Osteocyte (in vitro differentiated cells): ENCODE data around the gene LRBA. TPM values are rescaled to one million over a fixed set of nuclear protein-coding genes. Genes with fewer than 3 reads are reported as not detected.
A peak's percentile ranks its signal among the peaks of the same experiment; 100 is the strongest.

Experiments used
- DNase-seq: peaks from one replicate; pipeline ENCODE4 v3.0.0; 2021; ENCODE audit warnings: mixed read lengths; ENCODE audit not compliant: unreplicated experiment; ENCODE audit errors: extremely low spot score
- H3K27ac Mint-ChIP-seq: one replicate; pipeline ENCODE4 v1.8.0; 2021; ENCODE audit warnings: mild to moderate bottlenecking, mixed read lengths; ENCODE audit not compliant: unreplicated experiment
- H3K27me3 Mint-ChIP-seq: one replicate; pipeline ENCODE4 v1.8.0; 2021; ENCODE audit warnings: mixed read lengths; ENCODE audit not compliant: unreplicated experiment
- H3K36me3 Mint-ChIP-seq: one replicate; pipeline ENCODE4 v1.8.0; 2021; ENCODE audit warnings: mixed read lengths; ENCODE audit not compliant: unreplicated experiment
- H3K4me1 Mint-ChIP-seq: one replicate; pipeline ENCODE4 v1.8.0; 2021; ENCODE audit warnings: mixed read lengths; ENCODE audit not compliant: unreplicated experiment
- H3K4me3 Mint-ChIP-seq: one replicate; pipeline ENCODE4 v1.8.0; 2021; ENCODE audit warnings: mild to moderate bottlenecking, moderate library complexity, mixed read lengths; ENCODE audit not compliant: unreplicated experiment
- H3K9me3 Mint-ChIP-seq: one replicate; pipeline ENCODE4 v1.8.0; 2021; ENCODE audit warnings: mixed read lengths; ENCODE audit not compliant: unreplicated experiment
- CTCF ChIP-seq: fragments of 200-600 bp; sonication (generic); IDR thresholded peaks from 2 replicates; pipeline ENCODE4 v1.5.0; 2021; ENCODE audit warnings: antibody characterized with exemption, mild to moderate bottlenecking, moderate library complexity
- total RNA-seq: library from RNA; stranded (reverse); gene quantifications from 2 replicates; pipeline ENCODE4 v1.2.1, GENCODE V29; 2021

Gene LRBA
- total RNA-seq, 1 donor from 2014 or later, result 40.8 TPM

- H3K4me3 Mint-ChIP-seq, result no peak overlapping the region
- no peak overlapping the region for H3K27ac Mint-ChIP-seq
- no peak for TF ChIP-seq CTCF
- peaks cover 17% of the 10 kb centered on the region for H3K4me1 Mint-ChIP-seq
- no peaks in the 10 kb centered on the region for H3K27me3 Mint-ChIP-seq
- peaks cover 18% of the 10 kb centered on the region for H3K36me3 Mint-ChIP-seq
- peaks cover 5% of the 10 kb centered on the region for H3K9me3 Mint-ChIP-seq
- DNase-seq, result no peak
Observed at GRCh38 chr4:150821641-150822040, 193.4 kb downstream of the LRBA start.

DNA sequence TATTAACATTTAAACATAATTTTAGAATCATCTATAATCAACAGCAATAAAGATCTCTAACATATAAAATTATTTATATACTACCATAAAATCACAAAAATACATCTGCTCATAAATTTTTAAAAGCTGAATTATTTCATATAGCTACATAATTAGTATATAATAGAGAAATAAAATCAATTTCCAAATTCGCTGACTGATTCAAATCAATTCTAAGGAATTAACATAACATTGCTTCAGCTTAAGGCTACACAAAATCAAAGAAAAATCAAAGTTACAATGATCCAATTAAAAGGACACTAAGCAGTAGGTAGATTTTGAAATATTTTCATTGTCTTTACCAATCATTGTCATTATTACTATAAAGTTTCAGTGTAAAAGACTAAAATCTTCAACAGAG, 194.7 kb downstream of the LRBA start:
- peaks cover 13% of the 10 kb centered on the region for H3K36me3 Mint-ChIP-seq
- no peaks in the 10 kb centered on the region for H3K27me3 Mint-ChIP-seq
- peaks cover 5% of the 10 kb centered on the region for H3K9me3 Mint-ChIP-seq
- no peak overlapping the region for H3K27ac Mint-ChIP-seq
- no peak for DNase-seq
- no peak for TF ChIP-seq CTCF
- H3K4me1 Mint-ChIP-seq, result peaks cover 25% of the 10 kb centered on the region
- H3K4me3 Mint-ChIP-seq, result no peak overlapping the region

DNA sequence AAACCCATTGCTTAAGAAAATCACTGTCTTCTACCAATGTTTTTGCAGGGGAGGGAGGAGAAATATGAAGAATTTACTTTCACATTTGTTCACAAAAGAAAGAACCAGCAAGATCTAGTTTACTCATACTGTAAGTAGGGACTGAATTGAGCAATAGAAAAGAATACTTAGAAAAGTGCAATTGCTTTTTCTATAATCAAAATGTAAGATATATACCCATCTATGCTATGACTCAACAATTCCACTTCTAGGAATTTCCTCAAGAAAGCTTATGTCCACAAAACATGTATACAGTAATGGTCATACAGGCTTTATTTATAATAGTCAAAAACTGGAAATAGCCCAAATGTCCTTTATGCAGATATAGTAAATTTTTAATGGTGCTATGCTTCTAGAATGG, 196.4 kb downstream of the LRBA start:
- Mint-ChIP-seq H3K36me3 (peaks cover 4% of the 10 kb centered on the region), H3K4me1 (peaks cover 32% of the 10 kb centered on the region), H3K27ac (peak overlapping the region; percentile 85), H3K27me3 (no peaks in the 10 kb centered on the region), H3K9me3 (peaks cover 4% of the 10 kb centered on the region), H3K4me3 (peak overlapping the region; percentile 28)
- DNase-seq, result no peak
- no peak for TF ChIP-seq CTCF

DNA sequence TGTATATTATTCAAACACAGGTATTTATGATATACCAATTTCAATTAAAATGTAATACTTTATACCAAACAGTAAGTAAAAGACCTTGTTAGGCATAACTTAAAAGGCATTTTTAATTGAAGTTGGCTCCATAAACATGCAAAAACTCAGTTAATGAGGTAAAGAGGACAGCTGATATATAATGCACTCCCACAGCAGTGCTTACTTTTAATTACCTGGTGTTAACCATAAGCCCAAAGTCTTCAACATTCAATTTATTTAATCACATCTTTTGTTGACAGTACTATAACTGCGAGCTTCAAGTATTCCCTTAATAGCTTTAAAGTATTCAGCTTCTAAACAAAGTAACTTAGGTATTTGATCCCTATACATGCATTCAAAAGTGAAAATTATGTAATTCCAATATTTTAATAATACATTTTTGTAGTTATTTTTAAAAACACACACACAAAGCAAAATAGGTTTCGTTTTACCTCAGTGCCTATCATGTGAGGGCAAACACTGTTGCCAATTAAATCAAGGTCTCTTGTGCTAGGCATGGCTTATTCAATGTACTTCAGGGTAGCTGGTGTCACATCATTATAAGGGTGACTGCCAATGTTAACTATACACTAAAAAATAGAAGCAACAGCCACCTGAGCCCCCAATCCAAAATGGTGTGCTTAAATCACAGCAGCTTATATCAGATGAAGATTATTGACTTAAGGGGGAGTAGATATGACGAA, 197.1 kb downstream of the LRBA start:
- DNase-seq, result no peak
- TF ChIP-seq CTCF, result no peak
- Mint-ChIP-seq H3K27ac (peak overlapping the region; percentile 85), H3K4me3 (peak overlapping the region; percentile 28), H3K4me1 (peaks cover 32% of the 10 kb centered on the region), H3K27me3 (no peaks in the 10 kb centered on the region), H3K36me3 (peaks cover 2% of the 10 kb centered on the region), H3K9me3 (no peaks in the 10 kb centered on the region)

- Mint-ChIP-seq H3K4me1 (peaks cover 32% of the 10 kb centered on the region), H3K27ac (peak overlapping the region; percentile 23), H3K4me3 (no peak overlapping the region), H3K36me3 (peaks cover 2% of the 10 kb centered on the region), H3K27me3 (no peaks in the 10 kb centered on the region), H3K9me3 (no peaks in the 10 kb centered on the region)
- no peak for DNase-seq
- no peak for TF ChIP-seq CTCF
Observed at GRCh38 chr4:150817017-150817416, 198.1 kb downstream of the LRBA start.
